Esophagus squamous epithelium (tissue), 5 donors: ENCODE measurements around the gene ZGPAT. TPM values are rescaled to one million over a fixed set of nuclear protein-coding genes. Genes with fewer than 3 reads are reported as not detected.
"Not testable (repeated sequence)": the region's sequence is repeated elsewhere in the genome, so short reads cannot be mapped to it uniquely, and the experiment has no call there.

Source experiments
- DNase-seq: peaks from one replicate; lab custom pipeline; 2025; lab: John Stamatoyannopoulos, UW
- H3K27ac ChIP-seq, 4 donors: fragments of 200-600 bp; sonication (generic); one replicate each; pipeline ENCODE4 v1.5.1; 2016 to 2019; ENCODE audit warnings: mild to moderate bottlenecking in 1 of 4
- H3K27me3 ChIP-seq, 4 donors: fragments of 200-600 bp; sonication (generic); 1 replicate in 3 of 4; 2 replicates in 1 of 4; pipeline versions ENCODE4 v1.5.1 to v1.6.0; 2017 to 2021; ENCODE audit warnings: antibody characterized with exemption in 1 of 4
- H3K36me3 ChIP-seq, 3 donors: fragments of 200-600 bp; sonication (generic); one replicate each; pipeline ENCODE4 v1.5.1; 2016 to 2019
- H3K4me1 ChIP-seq, 3 donors: fragments of 200-600 bp; sonication (generic); one replicate each; pipeline ENCODE4 v1.5.1; 2017 to 2019
- H3K4me3 ChIP-seq, 4 donors: fragments of 200-600 bp; sonication (generic); 1 replicate in 3 of 4; 2 replicates in 1 of 4; pipeline ENCODE4 v1.5.1; 2016 to 2019; ENCODE audit warnings: mild to moderate bottlenecking in 2 of 4, moderate library complexity in 1 of 4
- H3K9me3 ChIP-seq, 3 donors: fragments of 200-600 bp; sonication (generic); one replicate each; pipeline ENCODE4 v1.5.1; 2016 to 2019
- POLR2A ChIP-seq, 4 donors: fragments of 450-650 bp; IDR thresholded peaks; one replicate each; pipeline ENCODE4 v1.6.1; 2017; ENCODE audit warnings: antibody characterized with exemption in 4 of 4, mild to moderate bottlenecking in 4 of 4, moderate library complexity in 3 of 4
- WGBS, 2 donors: methylation state at CpG; one replicate each; pipeline ENCODE4 v1.1.5; 2018; 5-methylcytosine and 5-hydroxymethylcytosine counted together
- intact Hi-C: fragments of 100-400 bp; cut with DNase I; formaldehyde crosslinking; loops from one replicate; pipeline ENCODE4 v1.15.0; 2022
- total RNA-seq, 4 donors: library from RNA; depleted of rRNA; stranded (reverse); fragments of >200 nt; gene quantifications; one replicate each; pipeline ENCODE4 v1.1.0, GENCODE V29; 2016
- TF ChIP-seq, protein P1 (sequence below), 6 experiments: fragments of 450-650 bp in 4 of 6; fragments of 200-600 bp in 2 of 6; sonication (generic) in 2 of 6; IDR thresholded peaks; one replicate each; pipeline ENCODE4 v1.5.1; 2016 to 2019; ENCODE audit warnings: antibody characterized with exemption in 6 of 6, mild to moderate bottlenecking in 4 of 6, moderate library complexity in 4 of 6
- donor health status: DM: yes; HTN: yes; CAD: no.

Gene ZGPAT
- total RNA-seq, 4 donors from 2014 or later, result 25.4 to 31.9 (median 28.3) TPM

GRCh38 chr20:63664143-63664851 is 43.5 kb upstream of the ZGPAT start:
- H3K27ac ChIP-seq, result no peak overlapping the region
- peaks cover 1 to 5% (median 4%) of the 10 kb centered on the region in 3 donors for H3K4me1 ChIP-seq
- H3K27me3 ChIP-seq, result no peaks in the 10 kb centered on the region
- intact Hi-C loops, result no loop called here
- no peaks in the 10 kb centered on the region for H3K9me3 ChIP-seq
- TF ChIP-seq, protein P1, sequence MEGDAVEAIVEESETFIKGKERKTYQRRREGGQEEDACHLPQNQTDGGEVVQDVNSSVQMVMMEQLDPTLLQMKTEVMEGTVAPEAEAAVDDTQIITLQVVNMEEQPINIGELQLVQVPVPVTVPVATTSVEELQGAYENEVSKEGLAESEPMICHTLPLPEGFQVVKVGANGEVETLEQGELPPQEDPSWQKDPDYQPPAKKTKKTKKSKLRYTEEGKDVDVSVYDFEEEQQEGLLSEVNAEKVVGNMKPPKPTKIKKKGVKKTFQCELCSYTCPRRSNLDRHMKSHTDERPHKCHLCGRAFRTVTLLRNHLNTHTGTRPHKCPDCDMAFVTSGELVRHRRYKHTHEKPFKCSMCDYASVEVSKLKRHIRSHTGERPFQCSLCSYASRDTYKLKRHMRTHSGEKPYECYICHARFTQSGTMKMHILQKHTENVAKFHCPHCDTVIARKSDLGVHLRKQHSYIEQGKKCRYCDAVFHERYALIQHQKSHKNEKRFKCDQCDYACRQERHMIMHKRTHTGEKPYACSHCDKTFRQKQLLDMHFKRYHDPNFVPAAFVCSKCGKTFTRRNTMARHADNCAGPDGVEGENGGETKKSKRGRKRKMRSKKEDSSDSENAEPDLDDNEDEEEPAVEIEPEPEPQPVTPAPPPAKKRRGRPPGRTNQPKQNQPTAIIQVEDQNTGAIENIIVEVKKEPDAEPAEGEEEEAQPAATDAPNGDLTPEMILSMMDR (IDR thresholded peaks at IDR 0.05), result no peak
- TF ChIP-seq POLR2A (IDR thresholded peaks at IDR 0.05), result no peak
- WGBS, 2 donors, result 91 to 96% methylated on average over 4 to 9 of the region's 22 CpGs
- no peak for DNase-seq
- H3K36me3 ChIP-seq, result peaks cover 14 to 90% (median 30%) of the 10 kb centered on the region in 3 donors
- no peak overlapping the region for H3K4me3 ChIP-seq

GRCh38 chr20:63664861-63665594 is 42.8 kb upstream of the ZGPAT start:
- no peak for DNase-seq
- peaks cover 14 to 92% (median 30%) of the 10 kb centered on the region in 3 donors for H3K36me3 ChIP-seq

GRCh38 chr20:63665708-63666107 is 42.1 kb upstream of the ZGPAT start:
- Histone ChIP-seq H3K27ac (no peak overlapping the region), H3K36me3 (peaks cover 14 to 88% (median 30%) of the 10 kb centered on the region in 3 donors), H3K4me1 (no peaks in the 10 kb centered on the region), H3K27me3 (no peaks in the 10 kb centered on the region), H3K9me3 (no peaks in the 10 kb centered on the region), H3K4me3 (no peak overlapping the region)
- DNase-seq, result no peak
- 79 to 100% methylated on average over 2 of the region's 14 CpGs for WGBS, 2 donors
- TF ChIP-seq POLR2A (IDR thresholded peaks at IDR 0.05), result no peak
- TF ChIP-seq, protein P1 (IDR thresholded peaks at IDR 0.05), result no peak
- intact Hi-C loops, result no loop called here

More at GRCh38 chr20:63664861-63665594, 42.8 kb upstream of the ZGPAT start:
- H3K27me3 ChIP-seq, result no peaks in the 10 kb centered on the region
- no peak overlapping the region for H3K27ac ChIP-seq
- TF ChIP-seq, protein P1 (IDR thresholded peaks at IDR 0.05), result no peak
- no peak for TF ChIP-seq POLR2A (IDR thresholded peaks at IDR 0.05)
- WGBS, 2 donors, result 77 to 80% methylated on average over 4 to 9 of the region's 18 CpGs
- intact Hi-C loops, result no loop called here
- H3K4me1 ChIP-seq, result no peaks in the 10 kb centered on the region
- no peaks in the 10 kb centered on the region for H3K9me3 ChIP-seq
- H3K4me3 ChIP-seq, result no peak overlapping the region

- TF ChIP-seq POLR2A (IDR thresholded peaks at IDR 0.05), result no peak
- TF ChIP-seq, protein P1 (IDR thresholded peaks at IDR 0.05), result no peak
- Histone ChIP-seq H3K27ac (no peak overlapping the region), H3K27me3 (no peaks in the 10 kb centered on the region), H3K4me1 (no peaks in the 10 kb centered on the region), H3K9me3 (no peaks in the 10 kb centered on the region), H3K36me3 (peaks cover 9 to 77% (median 22%) of the 10 kb centered on the region in 3 donors), H3K4me3 (no peak overlapping the region)
- WGBS, 2 donors, result 88 to 97% methylated on average over 7 to 16 of the region's 16 CpGs
- DNase-seq, result no peak
- intact Hi-C loops, result no loop called here
Measured at GRCh38 chr20:63667858-63668257, 40.0 kb upstream of the ZGPAT start.

DNA sequence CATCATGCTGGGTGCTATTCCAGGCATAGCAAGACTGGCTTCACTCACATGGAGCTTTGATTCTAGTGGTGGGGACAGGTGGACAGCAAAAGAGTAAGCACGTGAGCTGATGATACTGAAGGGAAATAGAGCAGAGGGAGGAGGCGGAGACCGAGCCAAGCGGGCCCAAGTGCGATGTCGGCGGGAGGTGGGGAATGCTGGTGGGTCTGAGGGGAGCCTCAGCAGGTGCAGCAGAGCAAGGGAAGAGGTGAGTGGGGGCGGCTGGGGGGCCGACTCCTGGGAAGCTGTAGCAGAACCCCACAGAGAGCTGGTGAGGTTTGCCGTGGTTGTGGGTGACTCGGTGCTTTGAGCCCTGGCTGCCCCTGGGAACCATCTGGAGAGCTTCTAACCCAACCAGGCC is 39.5 kb upstream of the ZGPAT start:
- TF ChIP-seq POLR2A (IDR thresholded peaks at IDR 0.05), result no peak
- TF ChIP-seq, protein P1 (IDR thresholded peaks at IDR 0.05), result no peak
- H3K36me3 ChIP-seq, result peaks cover 9 to 77% (median 18%) of the 10 kb centered on the region in 3 donors
- no peak overlapping the region for H3K27ac ChIP-seq
- H3K4me3 ChIP-seq, result no peak overlapping the region
- H3K9me3 ChIP-seq, result no peaks in the 10 kb centered on the region
- intact Hi-C loops, result no loop called here
- no peaks in the 10 kb centered on the region for H3K4me1 ChIP-seq
- no peaks in the 10 kb centered on the region for H3K27me3 ChIP-seq
- DNase-seq, result no peak
- 90 to 95% methylated on average over 11 of the region's 11 CpGs for WGBS, 2 donors

DNA sequence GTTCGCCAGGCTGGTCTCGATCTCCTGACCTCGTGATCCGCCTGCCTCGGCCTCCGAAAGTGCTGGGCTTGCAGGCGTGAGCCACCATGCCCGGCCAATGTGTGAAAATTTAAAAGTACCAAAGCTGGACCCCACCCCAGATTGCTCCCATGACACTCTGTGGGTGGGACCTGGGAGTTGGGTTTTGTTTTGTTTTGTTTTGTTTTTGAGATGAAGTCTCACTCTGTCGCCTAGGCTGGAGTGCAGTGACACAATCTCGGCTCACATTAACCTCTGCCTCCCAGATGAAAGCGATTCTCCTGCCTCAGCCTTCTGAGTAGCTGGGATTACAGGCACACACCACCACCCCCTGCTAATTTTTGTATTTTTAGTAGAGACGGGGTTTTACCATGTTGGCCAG is 36.1 kb upstream of the ZGPAT start:
- H3K4me3 ChIP-seq, H3K9me3 ChIP-seq, intact Hi-C loops, H3K27ac ChIP-seq, H3K4me1 ChIP-seq, H3K27me3 ChIP-seq, DNase-seq: not testable (repeated sequence)
- H3K36me3 ChIP-seq, result peaks cover 12 to 77% (median 18%) of the 10 kb centered on the region in 3 donors
- WGBS, 2 donors, result 94 to 100% methylated on average over 1 to 8 of the region's 12 CpGs
